A549 (cell line): Measurements from ENCODE around the gene MORN4. TPM values are rescaled to one million over a fixed set of nuclear protein-coding genes. Genes with fewer than 3 reads are reported as not detected.

Experiments used
- ATAC-seq, 2 experiments: fragments of 200-7000 bp in 1 of 2; fragments of >200 bp in 1 of 2; cut with Nextera tagmentation in 1 of 2; cut with Tn5 transposase in 1 of 2; 3 replicates each; pipeline versions ENCODE4 v1.8.0 to v1.9.1; 2018 to 2020; ENCODE audit warnings: mild to moderate bottlenecking in 1 of 2, moderate library complexity in 1 of 2
- CTCF ChIA-PET: fragments of 300-600 bp; sonication (Branson Sonifier 250); formaldehyde crosslinking; extraction: SDS; loops from one replicate; lab custom pipeline; 2021; ENCODE audit warnings: antibody characterized with exemption, inconsistent platforms; lab: Yijun Ruan, JAX
- POLR2A ChIA-PET: fragments of 350-600 bp; formaldehyde crosslinking; extraction: SDS; loops from one replicate; lab custom pipeline; 2021; ENCODE audit warnings: antibody characterized with exemption, inconsistent platforms; lab: Yijun Ruan, JAX
- DNase-seq, 2 experiments: peaks; one replicate each; pipeline versions ENCODE4 v3.0.0 to v3.0.0-alpha.2; 2011 to 2016; ENCODE audit warnings: low read depth in 1 of 2, low spot score in 1 of 2
- FAIRE-seq: peaks from 2 replicates; lab custom pipeline; 2011; peaks lifted over from hg19 to GRCh38; lab: Jason Lieb, UNC
- H3K27ac ChIP-seq, 2 experiments: fragments of >200 bp; sonication (Bioruptor Twin); formaldehyde crosslinking; 3 replicates each; pipeline ENCODE4 v1.5.1; 2016 to 2017
- H3K4me1 ChIP-seq: fragments of >200 bp; sonication (Bioruptor Twin); formaldehyde crosslinking; 3 replicates; pipeline ENCODE4 v1.6.1; 2016
- H3K4me2 ChIP-seq: fragments of >200 bp; sonication (Bioruptor Twin); formaldehyde crosslinking; 3 replicates; pipeline ENCODE4 v1.6.1; 2016
- H3K4me3 ChIP-seq: fragments of >200 bp; sonication (Bioruptor Twin); formaldehyde crosslinking; 3 replicates; pipeline ENCODE4 v1.5.1; 2016
- H3K9me3 ChIP-seq: fragments of >200 bp; sonication (Bioruptor Twin); formaldehyde crosslinking; 3 replicates; pipeline ENCODE4 v1.6.1; 2016
- CEBPB ChIP-seq, 2 experiments: fragments of >200 bp in 1 of 2; sonication (Bioruptor Twin) in 1 of 2; formaldehyde crosslinking in 1 of 2; IDR thresholded peaks; 2 replicates each; pipeline ENCODE4 v1.6.1; 2012 to 2016
- CTCF ChIP-seq: fragments of >200 bp; sonication (Bioruptor Twin); formaldehyde crosslinking; IDR thresholded peaks from 3 replicates; pipeline ENCODE4 v1.5.1; 2016
- EHF ChIP-seq: fragments of 250-450 bp; sonication (Bioruptor Pico); IDR thresholded peaks from 2 replicates; pipeline ENCODE4 v1.5.0; 2020; ENCODE audit warnings: mild to moderate bottlenecking
- FOXS1 ChIP-seq: fragments of 250-450 bp; sonication (Bioruptor Pico); IDR thresholded peaks from 2 replicates; pipeline ENCODE4 v1.5.0; 2020; ENCODE audit warnings: mild to moderate bottlenecking, moderate library complexity
- HEYL ChIP-seq: fragments of 250-450 bp; sonication (Bioruptor Pico); IDR thresholded peaks from 2 replicates; pipeline ENCODE4 v1.8.0; 2021; ENCODE audit warnings: mild to moderate bottlenecking, moderate library complexity
- KDM1A ChIP-seq: fragments of 200-600 bp; sonication (generic); IDR thresholded peaks from 2 replicates; pipeline ENCODE4 v1.6.1; 2016; ENCODE audit warnings: low read depth, mild to moderate bottlenecking
- MAZ ChIP-seq: fragments of 150-350 bp; IDR thresholded peaks from 2 replicates; pipeline ENCODE4 v1.6.1; 2014; ENCODE audit warnings: antibody characterized with exemption, low read depth, low read length, borderline replicate concordance
- MYC ChIP-seq: IDR thresholded peaks from 2 replicates; pipeline ENCODE4 v1.6.1; 2012; ENCODE audit warnings: mild to moderate bottlenecking, inconsistent platforms, low read length, improper control_type of control experiment, borderline replicate concordance
- NFE2L2 ChIP-seq: fragments of 150-350 bp; conservative IDR thresholded peaks from 2 replicates; pipeline ENCODE4 v1.6.1; 2014; ENCODE audit warnings: low read length
- PBX3 ChIP-seq: IDR thresholded peaks from 2 replicates; pipeline ENCODE4 v1.6.1; 2012
- RAD21 ChIP-seq, 2 experiments: fragments of >200 bp in 1 of 2; sonication (Bioruptor Twin) in 1 of 2; formaldehyde crosslinking in 1 of 2; IDR thresholded peaks in 1 of 2; conservative IDR thresholded peaks in 1 of 2; 2 replicates in 1 of 2; 3 replicates in 1 of 2; pipeline ENCODE4 v1.6.1; 2012 to 2018; ENCODE audit warnings: inconsistent platforms in 1 of 2
- RARB ChIP-seq: fragments of 250-450 bp; sonication (Bioruptor Pico); IDR thresholded peaks from 2 replicates; pipeline ENCODE4 v1.8.0; 2021; ENCODE audit warnings: mild to moderate bottlenecking, moderate library complexity
- RCOR1 ChIP-seq: fragments of 150-350 bp; IDR thresholded peaks from 2 replicates; pipeline ENCODE4 v1.6.1; 2014; ENCODE audit warnings: antibody characterized with exemption, low read length, low read depth
- REST ChIP-seq: fragments of 200-600 bp; sonication (generic); IDR thresholded peaks from 2 replicates; pipeline ENCODE4 v1.6.1; 2016; ENCODE audit warnings: antibody characterized with exemption, mild to moderate bottlenecking, moderate library complexity
- RFX5 ChIP-seq: fragments of 450-650 bp; IDR thresholded peaks from 2 replicates; pipeline ENCODE4 v1.7.1; 2014; ENCODE audit warnings: antibody characterized with exemption, mild to moderate bottlenecking, moderate library complexity
- TP53 ChIP-seq: fragments of 250-450 bp; sonication (Bioruptor Pico); IDR thresholded peaks from 2 replicates; pipeline ENCODE4 v1.5.0; 2021; ENCODE audit warnings: mild to moderate bottlenecking, moderate library complexity
- ZC3H11A ChIP-seq: fragments of 450-650 bp; IDR thresholded peaks from 2 replicates; pipeline ENCODE4 v1.6.1; 2014; ENCODE audit warnings: antibody characterized with exemption, mild to moderate bottlenecking
- ZNF302 ChIP-seq: fragments of 250-450 bp; sonication (Bioruptor Pico); IDR thresholded peaks from 2 replicates; pipeline ENCODE4 v1.9.0; 2021; ENCODE audit warnings: inconsistent platforms, mild to moderate bottlenecking, moderate library complexity
- ZSCAN20 ChIP-seq: fragments of 250-450 bp; sonication (Bioruptor Pico); IDR thresholded peaks from 2 replicates; pipeline ENCODE4 v1.8.0; 2022; ENCODE audit warnings: mild to moderate bottlenecking, moderate library complexity
- WGBS: methylation state at CpG from one replicate; pipeline ENCODE4 v1.1.6; 2017; ENCODE audit errors: missing lambda C conversion rate; 5-methylcytosine and 5-hydroxymethylcytosine counted together
- polyA plus RNA-seq, 4 experiments: library from polyadenylated mRNA; depleted of rRNA in 3 of 4; stranded (reverse); fragments of >200 nt; fragmentation: RNase III in 1 of 4; extraction: RNeasy Plus Mini Kit Qiagen cat#74134 plus additional on column Dnase treatment in 1 of 4; gene quantifications; 2 replicates in 3 of 4; 3 replicates in 1 of 4; pipeline ENCODE4 v1.2.3, GENCODE V29; 2011 to 2017

Gene MORN4
- polyA plus RNA-seq, 2 of the 4 experiments (the other 2 are of a cell fraction): 8.9 to 13.8 TPM

- ATAC-seq: no peak
- H3K9me3 ChIP-seq: no peaks in the 10 kb centered on the region
- DNase-seq: no peak
- H3K4me3 ChIP-seq: no peak overlapping the region
- no peak for FAIRE-seq
- POLR2A ChIA-PET: no interaction called here
- TF ChIP-seq CTCF: no peak
- 76% methylated on average over 9 of the region's 9 CpGs for WGBS
- no peak overlapping the region for H3K4me2 ChIP-seq
- peak overlapping the region; percentile 8 to 16; a peak in 3 of 6 replicates for H3K27ac ChIP-seq
- peaks cover 37% of the 10 kb centered on the region for H3K4me1 ChIP-seq
- CTCF ChIA-PET: interaction anchor here (0.6 to 39.7 kb wide), 4 partner anchors 0 to 154 kb away, joined by 3 to 1048 read pairs (median 526); partner anchors contain the start of genes ANKRD2, C10orf62 and HOGA1
Observed at GRCh38 chr10:97580421-97581367, 52.6 kb downstream of the MORN4 start.

GRCh38 chr10:97578171-97578844 lies 55.0 kb downstream of the MORN4 start:
- Histone ChIP-seq H3K4me2 (no peak overlapping the region), H3K9me3 (no peaks in the 10 kb centered on the region), H3K4me3 (no peak overlapping the region), H3K4me1 (peaks cover 38% of the 10 kb centered on the region), H3K27ac (peak overlapping the region in 1 of 2 experiments; percentile 78; a peak in 2 of 6 replicates)
- no peak for ATAC-seq
- ChIA-PET POLR2A (no interaction called here), CTCF (interaction anchor here (1.0 to 33.8 kb wide), 3 partner anchors 9 to 21 kb away, joined by 3 to 1048 read pairs (median 131); partner anchors contain the start of genes C10orf62 and HOGA1)
- DNase-seq: no peak
- no peak for TF ChIP-seq FOXS1 (CRISPR knock-in tag)
- no peak for TF ChIP-seq NFE2L2
- TF ChIP-seq RARB: no peak
- no peak for TF ChIP-seq HEYL
- no peak for TF ChIP-seq KDM1A
- TF ChIP-seq RAD21 (conservative IDR thresholded peaks at IDR 0.05 in 1 of 2, IDR thresholded peaks at IDR 0.05 in 1 of 2): no peak
- no peak for TF ChIP-seq RCOR1
- no peak for TF ChIP-seq CTCF
- TF ChIP-seq ZSCAN20 (CRISPR knock-in tag): no peak
- no peak for TF ChIP-seq ZNF302
- no peak for TF ChIP-seq ZC3H11A
- no peak for TF ChIP-seq RFX5
- no peak for TF ChIP-seq TP53 (CRISPR knock-in tag)
- no peak for TF ChIP-seq MAZ
- TF ChIP-seq MYC: no peak
- TF ChIP-seq CEBPB (IDR thresholded peaks at IDR 0.05): no peak
- no peak for TF ChIP-seq EHF (CRISPR knock-in tag)
- no peak for TF ChIP-seq PBX3
- no peak for TF ChIP-seq REST
- no peak for FAIRE-seq
- WGBS: 93% methylated on average over 40 of the region's 40 CpGs
